Activated effector memory CD4-positive, alpha-beta T cell treated with Interleukin-2 at 50 U/mL for 16 hours (primary cell): Measurements from ENCODE around the gene CMTM8.

ENCODE experiments used
- DNase-seq: peaks from one replicate; pipeline ENCODE4 v3.0.0-alpha.2; 2020

Gene CMTM8

DNA sequence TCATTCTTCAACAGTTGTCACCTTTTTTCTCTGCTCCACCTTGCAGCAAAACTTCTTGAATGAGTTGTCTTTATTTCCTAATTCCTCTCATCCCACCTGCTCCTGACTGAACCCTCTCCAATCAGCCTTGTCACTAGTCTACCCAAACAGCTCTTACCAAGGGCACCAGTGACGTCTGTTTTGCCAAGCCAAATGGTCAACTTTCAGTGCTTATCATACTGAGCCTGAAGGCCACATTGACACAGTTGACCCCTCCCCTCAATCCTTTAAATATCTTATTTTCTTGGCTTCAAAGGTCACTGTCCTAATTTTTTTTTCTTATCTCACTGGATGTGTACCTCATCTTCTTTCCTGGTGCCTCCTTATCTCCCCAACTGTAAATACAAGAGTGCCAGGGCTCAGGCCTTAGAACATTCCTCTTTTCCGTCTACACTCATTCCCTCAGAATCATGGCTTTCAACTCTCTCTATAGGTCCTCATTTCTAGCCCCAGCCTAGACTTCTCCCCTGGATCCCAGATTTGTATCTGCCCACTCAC, 43.2 kb downstream of the CMTM8 start:
- no peak for DNase-seq

GRCh38 chr3:32282578-32283154, 44.2 kb downstream of the CMTM8 start:
- no peak for DNase-seq

- no peak for DNase-seq
These were observed 44.8 kb downstream of the CMTM8 start for GRCh38 chr3:32283304-32283703.

- no peak for DNase-seq
These were observed 46.1 kb downstream of the CMTM8 start for GRCh38 chr3:32284443-32285212.

DNA sequence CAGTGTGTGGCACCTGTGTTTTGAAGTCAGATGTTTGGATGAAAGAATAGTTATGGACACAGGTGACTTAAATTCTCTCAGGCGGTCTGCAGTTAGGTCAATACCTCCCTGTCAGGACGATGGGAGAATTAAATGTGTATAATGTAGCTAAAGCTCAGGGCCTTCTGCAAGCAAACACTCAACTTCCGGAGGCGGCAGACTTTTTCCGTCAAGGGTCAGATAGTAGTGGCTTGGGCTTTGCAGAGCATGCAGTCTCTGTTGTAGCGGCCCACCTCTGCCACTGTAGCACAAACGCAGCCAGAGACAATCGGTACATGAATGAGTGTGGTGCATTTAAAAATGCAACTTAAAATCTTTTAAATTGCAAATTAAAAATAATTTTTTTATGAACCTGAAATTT, 47.4 kb downstream of the CMTM8 start:
- no peak for DNase-seq

DNA sequence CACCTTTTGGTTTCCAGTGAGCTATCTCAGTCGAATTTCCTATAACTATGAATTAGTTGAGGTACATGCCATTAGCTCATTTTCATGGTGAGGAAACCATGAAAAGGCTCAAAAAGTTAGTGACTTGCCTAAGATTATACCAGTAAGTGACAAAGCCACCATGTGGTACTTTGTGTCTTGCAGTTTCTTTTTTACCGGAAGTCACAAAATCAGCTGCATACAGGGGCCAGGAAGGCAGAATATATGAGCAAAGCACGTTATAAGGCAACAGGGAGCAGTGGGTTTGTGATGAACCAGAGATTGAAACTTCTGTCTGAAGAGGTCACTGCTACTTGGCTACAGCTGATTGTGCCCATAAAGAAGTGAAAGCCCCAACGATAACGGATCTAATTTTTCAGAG, 50.3 kb downstream of the CMTM8 start:
- DNase-seq, result no peak

- no peak for DNase-seq
These were observed 52.1 kb downstream of the CMTM8 start for GRCh38 chr3:32290619-32291018.

DNA sequence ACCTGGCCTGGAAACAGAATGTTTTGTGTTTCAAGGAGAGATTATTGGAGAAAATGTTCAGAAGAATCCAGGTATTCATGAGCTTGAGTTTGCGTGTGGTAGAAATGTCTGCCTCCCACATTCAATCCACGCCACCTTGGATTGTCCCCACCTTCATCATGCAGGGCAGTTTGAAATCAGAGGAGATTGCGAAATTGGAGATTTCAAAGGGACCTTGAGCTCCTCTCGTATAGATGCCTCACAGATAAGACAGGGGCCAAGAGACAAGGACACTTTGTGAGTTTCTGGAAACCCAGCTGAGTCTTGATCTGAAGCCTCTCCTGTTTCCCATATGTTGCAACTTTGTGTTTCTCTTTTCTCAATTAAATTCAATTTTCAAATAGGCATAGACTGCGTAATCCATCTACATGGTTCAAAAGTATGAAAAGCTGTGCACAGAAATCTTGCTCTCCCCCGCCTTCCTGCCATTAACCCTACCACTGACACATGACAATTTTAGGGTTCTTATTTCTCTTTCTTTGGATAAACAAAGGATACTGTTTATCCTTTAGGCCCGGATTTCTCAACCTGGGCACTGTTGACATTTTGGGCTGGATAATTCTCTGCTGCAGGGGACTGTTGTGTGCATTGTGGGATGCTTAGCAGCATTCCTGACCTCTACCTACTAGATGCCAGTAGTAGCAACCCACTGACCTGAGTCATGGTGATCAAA, 53.8 kb downstream of the CMTM8 start:
- DNase-seq, result no peak

DNA sequence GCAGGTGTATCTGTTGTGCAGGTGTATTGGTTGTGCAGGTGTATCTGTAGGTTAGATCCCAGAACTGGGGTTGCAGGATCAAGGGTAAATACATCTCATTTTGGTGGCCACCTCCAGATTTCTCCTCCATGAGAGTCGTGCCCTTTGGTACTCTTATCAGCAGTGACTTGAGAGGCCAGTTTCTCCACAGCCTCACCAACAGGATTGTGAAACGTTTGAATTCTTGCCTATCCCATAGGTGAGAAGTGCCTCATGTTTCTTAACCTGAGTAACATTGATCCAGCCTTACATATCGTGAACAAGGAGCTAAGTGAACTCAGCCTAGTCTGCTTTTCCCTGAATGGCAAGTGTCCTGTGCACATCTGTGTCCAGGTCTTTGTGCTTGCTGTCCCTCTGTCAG, 55.4 kb downstream of the CMTM8 start:
- no peak for DNase-seq

DNA sequence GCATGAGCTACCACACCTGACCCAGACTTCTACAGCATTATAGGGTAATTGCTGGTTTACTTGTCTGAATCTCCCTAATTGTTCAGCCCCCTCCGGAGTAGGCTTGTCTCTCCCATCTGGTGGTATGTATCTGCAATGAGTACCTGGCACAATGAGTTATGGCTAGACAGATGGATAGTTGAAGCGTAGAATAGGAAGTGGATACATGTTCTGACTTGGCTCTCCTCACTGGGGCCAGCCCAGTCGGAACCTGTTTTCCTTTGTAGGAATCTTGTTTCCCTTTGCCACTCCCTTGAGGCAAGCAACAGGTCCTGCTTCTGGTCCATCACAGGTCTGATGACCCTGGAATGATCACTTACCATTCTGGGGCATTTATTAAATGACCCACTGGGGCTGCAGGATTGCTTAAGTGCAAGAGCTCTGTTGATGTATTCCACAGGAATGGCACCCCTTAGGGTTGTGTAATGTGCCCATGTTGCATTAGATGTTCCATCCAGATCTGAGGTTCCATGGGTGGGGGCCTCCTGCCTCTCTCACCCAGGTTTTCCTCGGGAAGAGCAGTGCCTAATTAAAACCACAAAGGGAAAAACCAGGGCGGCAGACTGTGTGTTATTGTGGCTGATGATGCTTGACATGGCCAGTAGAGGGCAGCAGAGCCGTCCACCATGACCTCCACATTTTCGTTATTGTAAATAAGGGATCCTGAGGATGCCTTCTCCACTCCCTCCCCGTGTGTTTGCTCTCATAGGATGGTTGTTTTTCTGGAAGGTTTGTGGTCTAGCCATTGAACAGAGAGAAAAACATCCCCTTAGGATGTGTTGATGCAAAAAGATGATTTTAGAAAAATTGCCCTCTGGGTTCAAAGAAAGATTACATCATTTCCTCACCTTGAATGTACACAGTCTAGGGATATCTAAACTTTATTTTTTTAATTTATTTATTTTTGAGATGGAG, 58.0 kb downstream of the CMTM8 start:
- DNase-seq, result peak; percentile 51

GRCh38 chr3:32297366-32297765, 58.9 kb downstream of the CMTM8 start:
- peak; percentile 62 for DNase-seq

- DNase-seq, result no peak
These were observed 62.9 kb downstream of the CMTM8 start for GRCh38 chr3:32301426-32301825.

GRCh38 chr3:32302601-32303398, 64.3 kb downstream of the CMTM8 start:
- no peak for DNase-seq

DNA sequence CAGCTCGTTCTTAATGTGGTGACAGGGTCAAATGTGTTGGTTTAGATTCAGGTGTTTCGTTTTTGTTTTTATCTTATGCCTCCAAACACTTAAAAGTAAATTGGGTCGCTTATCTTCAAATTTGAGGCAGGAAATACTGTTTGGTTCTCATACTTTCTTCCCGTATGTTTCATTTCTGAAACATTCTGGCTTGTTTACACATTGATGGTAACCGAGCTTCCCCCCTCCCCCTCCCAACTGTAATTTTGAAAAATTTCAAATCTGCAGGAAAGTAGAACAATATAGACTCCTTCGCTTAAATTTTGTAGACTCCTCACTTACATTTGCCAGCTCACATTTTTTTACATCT, 64.9 kb downstream of the CMTM8 start:
- DNase-seq, result no peak

DNA sequence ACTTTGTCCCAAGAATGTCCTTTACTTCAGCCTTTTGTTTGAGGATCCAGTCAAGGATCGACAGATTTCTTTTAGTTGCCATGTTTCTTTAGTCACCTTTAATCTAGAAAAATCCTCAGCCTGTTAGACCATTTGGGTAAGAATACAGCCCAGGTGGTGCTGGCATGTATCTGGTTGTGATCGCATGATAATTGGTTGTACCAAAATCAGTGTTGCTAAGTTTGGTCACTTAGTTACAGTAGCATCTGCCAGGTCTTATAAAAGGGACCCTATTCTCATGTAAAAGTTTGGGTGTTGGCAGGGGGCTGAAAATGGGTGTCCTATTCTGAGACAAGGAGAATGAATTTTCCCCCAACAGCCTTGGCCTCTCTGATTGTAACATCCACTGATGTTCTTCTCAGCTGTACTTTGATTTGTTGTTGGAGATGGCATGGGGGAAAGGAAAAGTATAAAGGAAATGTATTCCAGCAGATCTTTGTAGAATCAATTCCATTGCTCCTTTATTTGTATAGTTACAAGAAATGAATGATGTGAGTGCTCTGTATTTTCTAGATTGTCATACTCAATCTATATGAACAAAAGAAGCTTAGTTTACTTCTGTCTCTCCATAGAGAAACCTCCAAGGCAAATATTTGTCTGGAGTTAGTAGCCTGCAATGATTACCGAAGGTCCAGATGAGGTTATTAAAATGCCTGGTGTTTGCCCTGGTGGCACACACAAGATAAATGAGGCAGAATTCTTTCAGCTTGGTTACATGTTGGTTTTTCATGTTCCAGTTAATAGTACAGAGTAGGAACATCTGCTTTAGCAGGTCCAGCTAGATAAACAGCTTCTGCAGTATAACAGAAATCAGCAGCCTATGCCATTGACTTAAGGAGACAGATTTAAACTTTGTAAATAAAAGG, 65.7 kb downstream of the CMTM8 start:
- DNase-seq, result no peak

- no peak for DNase-seq
These were observed 66.9 kb downstream of the CMTM8 start for GRCh38 chr3:32305361-32305876.

- DNase-seq, result no peak
These were observed 67.6 kb downstream of the CMTM8 start for GRCh38 chr3:32306072-32306471.

GRCh38 chr3:32307591-32307990, 69.1 kb downstream of the CMTM8 start:
- DNase-seq, result no peak

GRCh38 chr3:32308378-32308777, 69.9 kb downstream of the CMTM8 start:
- no peak for DNase-seq

DNA sequence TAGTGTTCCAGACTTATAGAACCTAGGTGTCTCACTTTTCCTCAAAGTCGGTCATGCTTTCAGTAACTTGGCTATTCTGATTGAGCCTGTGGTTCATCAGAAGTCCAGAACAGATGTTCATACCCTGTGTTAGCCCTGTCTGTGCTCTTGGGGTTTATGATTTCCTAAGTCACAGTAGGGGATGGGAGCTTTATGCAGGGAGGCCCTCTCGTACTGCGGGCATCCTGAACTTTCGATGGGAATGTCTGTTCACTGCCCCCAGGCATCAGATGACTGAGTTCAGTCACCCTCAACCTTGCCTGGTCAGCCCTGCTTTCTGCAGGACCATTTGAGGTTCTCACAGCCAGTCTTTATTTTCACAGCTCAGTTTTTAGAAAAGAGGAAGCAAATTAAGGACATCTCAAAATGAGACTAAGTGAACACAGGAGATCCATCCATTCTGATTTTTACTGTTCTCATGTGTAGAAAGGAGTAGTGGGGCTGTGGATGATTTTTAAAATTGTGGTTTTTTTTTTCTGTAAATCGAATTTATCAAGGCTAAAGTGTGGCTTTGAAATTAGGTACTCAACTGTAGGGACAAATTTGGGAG, 71.3 kb downstream of the CMTM8 start:
- no peak for DNase-seq
